IPS-NIHi7 (cell line): ENCODE data around the gene MKNK1.

Source experiments
- DNase-seq: peaks from one replicate; pipeline ENCODE4 v3.0.0; 2012; ENCODE audit warnings: mixed read lengths; ENCODE audit errors: extremely low spot score

The MKNK1 gene

GRCh38 chr1:46618754-46619415 is 14.8 kb upstream of the MKNK1 start:
- DNase-seq: no peak

GRCh38 chr1:46617833-46618232 is 13.8 kb upstream of the MKNK1 start:
- DNase-seq: no peak

- no peak for DNase-seq
These were observed 13.2 kb upstream of the MKNK1 start for GRCh38 chr1:46617108-46617800.

- peak; percentile 71 for DNase-seq
These were observed 12.4 kb upstream of the MKNK1 start, which contains the start of gene MOB3C for GRCh38 chr1:46616277-46617107. Gene MOB3C (minus strand): TSS chr1:46616811. CDS start chr1:46613321, 3,490 bp downstream.

GRCh38 chr1:46615735-46616134 is 11.7 kb upstream of the MKNK1 start:
- DNase-seq: no peak

GRCh38 chr1:46615088-46615487 is 11.0 kb upstream of the MKNK1 start:
- no peak for DNase-seq

- no peak for DNase-seq
These were observed 10.5 kb upstream of the MKNK1 start for GRCh38 chr1:46614604-46614984.

GRCh38 chr1:46613661-46614603 is 9.9 kb upstream of the MKNK1 start:
- DNase-seq: peak; percentile 82

- no peak for DNase-seq
These were observed 9.0 kb upstream of the MKNK1 start for GRCh38 chr1:46612937-46613660.

GRCh38 chr1:46611691-46612221 is 7.7 kb upstream of the MKNK1 start:
- DNase-seq: no peak

GRCh38 chr1:46607345-46608130 is 3.5 kb upstream of the MKNK1 start:
- DNase-seq: no peak

- no peak for DNase-seq
These were observed 2.3 kb upstream of the MKNK1 start for GRCh38 chr1:46606255-46606965.

GRCh38 chr1:46605232-46605631 is 1.2 kb upstream of the MKNK1 start:
- DNase-seq: no peak

- no peak for DNase-seq
These were observed 599 bp downstream of the MKNK1 start for GRCh38 chr1:46603481-46603857.

- DNase-seq: no peak
These were observed 2.6 kb downstream of the MKNK1 start for GRCh38 chr1:46601257-46602007.

- no peak for DNase-seq
These were observed 4.8 kb downstream of the MKNK1 start for GRCh38 chr1:46599059-46599970.

GRCh38 chr1:46596846-46597245 is 7.2 kb downstream of the MKNK1 start:
- no peak for DNase-seq
